ENCODE measurements around the gene TUBA4A.

The TUBA4A gene

GRCh38 chr2:219228911-219229304 lies 24.8 kb downstream of the TUBA4A start:
- no peak for TF ChIP-seq CTCF (IDR thresholded peaks at IDR 0.05; ENCODE audit: extremely low read depth, missing control alignments)

GRCh38 chr2:219228041-219228910 lies 25.4 kb downstream of the TUBA4A start:
- DNase-seq (ENCODE audit: low spot score), result peak; percentile 23
- TF ChIP-seq CTCF (IDR thresholded peaks at IDR 0.05; ENCODE audit: extremely low read depth, missing control alignments), result no peak

More at GRCh38 chr2:219228911-219229304, 24.8 kb downstream of the TUBA4A start:
- no peak for DNase-seq (ENCODE audit: low spot score)

GRCh38 chr2:219225350-219225749 lies 28.4 kb downstream of the TUBA4A start:
- TF ChIP-seq CTCF (IDR thresholded peaks at IDR 0.05; ENCODE audit: extremely low read depth, missing control alignments), result no peak
- DNase-seq (ENCODE audit: low spot score), result no peak

- TF ChIP-seq CTCF (IDR thresholded peaks at IDR 0.05; ENCODE audit: extremely low read depth, missing control alignments), result no peak
Measured at GRCh38 chr2:219223831-219224610, 29.7 kb downstream of the TUBA4A start.

GRCh38 chr2:219221957-219222518 lies 31.7 kb downstream of the TUBA4A start:
- no peak for DNase-seq (ENCODE audit: low spot score)
- no peak for TF ChIP-seq CTCF (IDR thresholded peaks at IDR 0.05; ENCODE audit: extremely low read depth, missing control alignments)

More at GRCh38 chr2:219223831-219224610, 29.7 kb downstream of the TUBA4A start:
- no peak for DNase-seq (ENCODE audit: low spot score)

- DNase-seq (ENCODE audit: low spot score), result no peak
- no peak for TF ChIP-seq CTCF (IDR thresholded peaks at IDR 0.05; ENCODE audit: extremely low read depth, missing control alignments)
Measured at GRCh38 chr2:219220652-219221402, 32.9 kb downstream of the TUBA4A start.
